GM19025 (cell line): Measurements from ENCODE around the gene SLC23A1.
"Not testable (repeated sequence)": the region's sequence is repeated elsewhere in the genome, so short reads cannot be mapped to it uniquely, and the experiment has no call there.

Experiments
- ATAC-seq: cut with Tn5 transposase; IDR thresholded peaks from one replicate; pipeline ENCODE4 v1.9.1; 2021; ENCODE audit warnings: mild to moderate bottlenecking, low read depth, moderate library complexity; ENCODE audit not compliant: unreplicated experiment

The SLC23A1 gene

GRCh38 chr5:139374909-139375308, 8.2 kb downstream of the SLC23A1 start:
- no peak for ATAC-seq

- no peak for ATAC-seq
These were observed 11.3 kb downstream of the SLC23A1 start for GRCh38 chr5:139371482-139372435.

GRCh38 chr5:139369181-139369580, 13.9 kb downstream of the SLC23A1 start:
- no peak for ATAC-seq

- no peak for ATAC-seq
These were observed 14.5 kb downstream of the SLC23A1 start for GRCh38 chr5:139368613-139369012.

GRCh38 chr5:139364466-139364865, 18.6 kb downstream of the SLC23A1 start:
- ATAC-seq: no peak

GRCh38 chr5:139363937-139364336, 19.2 kb downstream of the SLC23A1 start:
- no peak for ATAC-seq

GRCh38 chr5:139361835-139362429, 21.2 kb downstream of the SLC23A1 start:
- no peak for ATAC-seq

GRCh38 chr5:139360384-139360783, 22.7 kb downstream of the SLC23A1 start:
- ATAC-seq: no peak

GRCh38 chr5:139358064-139358463, 25.0 kb downstream of the SLC23A1 start:
- ATAC-seq: no peak

- ATAC-seq: not testable (repeated sequence)
These were observed 27.2 kb downstream of the SLC23A1 start for GRCh38 chr5:139355900-139356299.

- ATAC-seq: no peak
These were observed 28.9 kb downstream of the SLC23A1 start for GRCh38 chr5:139354186-139354585.

- ATAC-seq: not testable (repeated sequence)
These were observed 35.2 kb downstream of the SLC23A1 start for GRCh38 chr5:139347863-139348262.

GRCh38 chr5:139345442-139345841, 37.7 kb downstream of the SLC23A1 start:
- not testable (repeated sequence) for ATAC-seq

GRCh38 chr5:139344177-139344576, 38.9 kb downstream of the SLC23A1 start:
- no peak for ATAC-seq

GRCh38 chr5:139343476-139343875, 39.6 kb downstream of the SLC23A1 start:
- ATAC-seq: no peak

GRCh38 chr5:139342423-139342723, 40.7 kb downstream of the SLC23A1 start:
- peak; percentile 32 for ATAC-seq

GRCh38 chr5:139341689-139342422, 41.2 kb downstream of the SLC23A1 start, which contains the start of gene PAIP2:
TSS of gene PAIP2 (plus strand) at chr5:139341854. CDS start at chr5:139363785, 21,931 bp downstream.
- ATAC-seq: peak; percentile 90

GRCh38 chr5:139341187-139341688, 41.9 kb downstream of the SLC23A1 start:
- ATAC-seq: no peak

- no peak for ATAC-seq
These were observed 43.0 kb downstream of the SLC23A1 start for GRCh38 chr5:139340051-139340450.

- no peak for ATAC-seq
These were observed 47.3 kb downstream of the SLC23A1 start for GRCh38 chr5:139335811-139336210.
